ENCODE measurements around the gene TSACC.
A peak's percentile ranks its signal among the peaks of the same experiment; 100 is the strongest.

DNA sequence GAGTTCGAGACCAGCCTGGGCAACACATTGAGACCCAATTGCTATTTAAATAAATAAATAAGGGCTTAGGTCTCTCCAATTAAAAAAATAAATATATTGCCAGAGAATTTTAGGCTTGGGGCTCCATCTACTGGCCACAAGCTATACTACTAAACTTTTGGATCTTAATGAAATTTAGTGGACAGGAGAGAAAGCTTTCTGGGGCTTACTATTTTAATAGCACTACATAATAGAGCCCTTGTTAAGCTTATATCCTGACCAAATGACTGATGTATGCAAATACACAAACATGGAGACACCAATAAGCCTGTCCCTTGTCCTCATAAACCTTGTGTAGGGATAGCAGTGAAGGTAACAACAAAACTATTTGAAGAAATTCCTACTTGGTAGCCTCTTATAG is 18.7 kb upstream of the TSACC start:
- TF ChIP-seq, protein P1, sequence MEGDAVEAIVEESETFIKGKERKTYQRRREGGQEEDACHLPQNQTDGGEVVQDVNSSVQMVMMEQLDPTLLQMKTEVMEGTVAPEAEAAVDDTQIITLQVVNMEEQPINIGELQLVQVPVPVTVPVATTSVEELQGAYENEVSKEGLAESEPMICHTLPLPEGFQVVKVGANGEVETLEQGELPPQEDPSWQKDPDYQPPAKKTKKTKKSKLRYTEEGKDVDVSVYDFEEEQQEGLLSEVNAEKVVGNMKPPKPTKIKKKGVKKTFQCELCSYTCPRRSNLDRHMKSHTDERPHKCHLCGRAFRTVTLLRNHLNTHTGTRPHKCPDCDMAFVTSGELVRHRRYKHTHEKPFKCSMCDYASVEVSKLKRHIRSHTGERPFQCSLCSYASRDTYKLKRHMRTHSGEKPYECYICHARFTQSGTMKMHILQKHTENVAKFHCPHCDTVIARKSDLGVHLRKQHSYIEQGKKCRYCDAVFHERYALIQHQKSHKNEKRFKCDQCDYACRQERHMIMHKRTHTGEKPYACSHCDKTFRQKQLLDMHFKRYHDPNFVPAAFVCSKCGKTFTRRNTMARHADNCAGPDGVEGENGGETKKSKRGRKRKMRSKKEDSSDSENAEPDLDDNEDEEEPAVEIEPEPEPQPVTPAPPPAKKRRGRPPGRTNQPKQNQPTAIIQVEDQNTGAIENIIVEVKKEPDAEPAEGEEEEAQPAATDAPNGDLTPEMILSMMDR (IDR thresholded peaks at IDR 0.05) = peak; percentile 35 to 59 (median 54)
- no peak for TF ChIP-seq POLR2A (IDR thresholded peaks at IDR 0.05)
